ENCODE data around the gene CLNK.
"Not testable (repeated sequence)": the region's sequence is repeated elsewhere in the genome, so short reads cannot be mapped to it uniquely, and the experiment has no call there.

The CLNK gene

DNA sequence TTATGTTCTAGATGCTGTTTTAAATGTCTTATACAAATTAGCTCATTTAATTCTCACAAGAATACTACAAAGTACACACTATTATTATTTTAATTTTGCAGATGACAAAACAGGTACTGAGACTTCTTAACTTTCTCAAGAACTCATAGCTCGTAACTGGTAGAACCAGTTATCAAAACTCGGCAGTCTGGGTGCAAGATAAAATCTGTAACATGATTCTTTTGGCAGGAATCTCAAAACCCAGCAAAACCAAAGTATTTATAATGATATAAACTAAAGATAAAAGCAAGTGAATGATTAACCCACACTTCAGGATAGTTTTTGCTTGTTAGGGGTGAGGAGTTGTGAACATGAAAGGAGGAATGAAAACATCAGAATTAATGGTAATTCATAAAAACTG, 27.6 kb downstream of the CLNK start:
- DNase-seq, result no peak

DNA sequence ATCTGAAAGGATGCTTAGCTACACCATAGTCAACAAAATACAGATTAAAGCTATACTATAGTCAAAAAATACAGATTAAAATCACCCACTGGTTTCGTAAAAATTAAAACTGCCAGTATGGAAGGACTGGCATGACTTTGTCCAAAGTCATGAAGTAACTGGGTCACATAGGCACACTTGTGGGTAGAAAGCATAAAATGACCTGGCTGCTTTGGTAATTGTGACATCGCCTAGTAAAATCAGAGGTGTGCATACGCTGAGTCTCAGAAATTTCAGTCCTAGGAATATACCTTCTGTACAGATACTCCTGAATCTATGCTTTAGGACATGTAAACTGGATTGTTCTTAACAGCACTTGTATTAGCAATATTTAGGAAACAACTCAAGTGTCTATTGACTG, 28.1 kb downstream of the CLNK start:
- DNase-seq, result no peak

DNA sequence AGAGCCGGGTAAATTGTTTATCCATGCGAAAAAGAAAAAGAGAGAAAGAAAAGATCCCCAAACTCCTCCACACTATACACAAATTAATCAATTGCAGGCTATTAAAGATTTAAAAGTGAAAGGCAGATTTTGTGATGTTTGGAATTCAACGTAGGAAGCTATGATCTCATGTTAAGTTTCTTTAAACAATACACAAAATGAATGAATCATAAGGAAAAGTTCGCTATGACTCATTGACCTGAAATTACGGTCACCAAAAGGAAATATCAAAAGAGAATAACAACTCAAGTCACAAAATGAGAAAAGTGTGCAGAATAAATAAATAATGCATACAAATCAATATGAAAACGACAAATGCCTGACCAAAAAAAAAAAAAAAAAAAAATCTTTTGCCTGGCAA, 28.6 kb downstream of the CLNK start:
- DNase-seq, result no peak

DNA sequence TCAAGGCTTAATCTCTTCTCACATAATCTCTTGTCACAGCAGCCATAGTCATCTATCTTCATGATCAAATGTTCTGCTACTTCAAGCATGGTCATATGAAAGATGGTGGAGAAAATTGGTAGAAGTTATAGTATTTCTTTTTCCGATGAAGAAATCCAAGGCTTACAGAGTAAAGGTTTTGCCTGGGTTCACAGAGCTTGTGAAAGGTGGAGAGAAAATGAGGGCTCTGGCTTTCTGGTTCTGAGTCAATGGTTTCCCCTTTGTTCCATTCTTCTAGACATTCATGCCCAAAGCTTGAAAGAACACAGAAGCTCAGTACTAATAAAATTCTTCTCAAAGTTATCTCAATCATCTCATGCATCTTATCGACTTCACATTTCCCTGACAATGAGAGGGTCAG, 36.1 kb downstream of the CLNK start:
- DNase-seq, result no peak

DNA sequence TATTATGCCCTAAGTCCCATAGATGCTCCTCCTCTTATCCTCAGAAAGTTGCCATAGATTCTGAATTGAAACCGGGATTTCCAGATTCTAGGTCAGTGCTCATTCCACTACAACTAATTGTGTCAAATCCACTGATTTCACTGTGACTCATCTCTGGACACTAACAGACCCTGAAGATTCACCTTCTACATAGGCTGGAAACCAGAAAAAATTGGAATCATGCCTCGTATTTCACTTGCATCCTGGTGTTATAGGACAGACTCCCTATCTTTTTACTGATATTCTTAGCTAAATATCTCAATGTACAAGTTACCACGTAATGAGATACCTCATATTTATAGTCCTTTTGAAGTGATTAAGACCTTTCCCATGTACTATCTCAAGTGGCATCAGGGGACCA, 36.7 kb downstream of the CLNK start:
- no peak for DNase-seq

DNA sequence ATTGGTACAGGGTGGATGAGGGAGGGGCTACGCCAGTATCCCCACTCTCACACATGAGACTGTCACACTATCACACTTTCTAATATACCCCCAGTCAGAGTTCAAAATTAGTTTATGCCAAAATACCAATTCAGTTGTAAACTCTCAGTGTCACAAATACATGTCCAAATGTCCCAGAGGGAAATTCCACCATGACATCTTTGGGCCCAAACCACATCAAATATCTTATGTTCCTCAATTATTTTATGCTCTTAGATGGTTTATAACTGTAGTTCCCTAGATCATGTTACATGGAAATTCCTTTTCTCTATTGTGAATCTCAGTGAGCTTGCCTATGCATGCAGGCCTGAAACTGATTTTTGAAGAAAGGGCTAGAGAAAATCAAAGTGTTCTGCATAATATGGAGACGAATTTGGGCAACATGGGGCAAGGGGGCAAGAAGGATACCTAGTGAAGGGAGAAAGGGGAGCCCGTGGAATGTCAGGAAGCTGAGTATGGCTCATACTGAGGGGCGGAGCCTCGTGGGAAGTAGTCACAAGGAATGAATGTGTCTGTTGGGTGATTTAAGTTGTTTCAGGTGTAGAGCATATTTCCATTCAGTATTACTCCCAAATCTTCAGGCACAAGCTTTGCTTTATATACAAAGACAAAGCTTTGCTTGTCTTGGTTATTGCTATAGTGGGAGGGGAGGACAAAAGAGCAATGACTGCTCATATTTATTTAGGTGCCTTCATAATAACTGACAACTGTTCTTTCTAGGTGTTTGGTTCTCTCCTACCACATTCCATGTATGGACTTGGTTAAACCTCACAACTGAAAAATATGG, 40.8 kb downstream of the CLNK start:
- DNase-seq, result no peak

DNA sequence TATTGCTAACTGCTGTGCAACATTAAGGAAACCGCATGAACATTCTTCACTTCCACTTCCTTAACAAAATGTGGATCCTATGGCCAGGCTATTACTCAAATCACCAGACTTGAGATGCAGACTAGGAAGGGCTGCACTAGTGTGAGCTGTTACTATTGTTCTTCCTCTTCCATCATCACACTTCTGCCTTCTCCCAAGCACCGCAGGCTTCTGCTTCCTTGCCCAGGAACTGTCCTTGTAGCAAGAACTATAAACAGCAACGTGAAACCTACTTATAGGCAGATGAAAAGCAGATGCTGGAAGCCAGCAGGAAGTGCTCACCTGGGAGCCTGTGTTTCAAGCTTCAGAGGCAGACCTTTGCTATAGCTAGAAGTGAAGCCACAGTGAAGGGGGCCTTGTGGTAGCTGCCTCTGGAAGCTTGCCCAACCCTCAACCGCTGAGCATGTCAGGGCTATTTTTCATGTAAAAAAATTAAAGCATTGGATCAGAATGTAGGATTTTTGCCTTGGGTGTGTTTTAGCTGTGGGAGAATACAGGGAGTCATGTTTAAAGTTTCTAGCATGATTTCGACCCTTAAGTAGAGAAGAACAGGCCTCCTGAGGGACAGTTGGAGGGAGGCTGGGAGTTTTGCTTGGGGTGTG, 43.9 kb downstream of the CLNK start:
- DNase-seq, result no peak

DNA sequence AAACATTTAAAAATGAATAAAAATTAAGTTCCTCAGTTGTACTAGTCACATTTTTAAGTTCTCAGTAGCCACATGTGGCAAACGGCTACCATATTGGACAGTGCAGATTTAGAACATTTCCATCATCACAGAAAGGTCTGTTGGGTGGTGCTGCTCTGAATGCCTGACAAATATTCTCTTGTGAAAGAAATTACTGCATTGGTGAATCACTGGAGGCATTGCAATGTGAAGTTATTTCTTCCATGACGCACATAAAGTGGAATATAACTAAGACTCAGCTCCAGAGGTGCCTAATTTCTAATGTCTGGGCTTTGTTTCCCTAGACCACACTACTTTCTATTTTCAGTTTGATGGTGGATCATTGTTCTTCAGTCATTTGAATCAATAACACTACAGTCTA, 44.9 kb downstream of the CLNK start:
- DNase-seq, result no peak

DNA sequence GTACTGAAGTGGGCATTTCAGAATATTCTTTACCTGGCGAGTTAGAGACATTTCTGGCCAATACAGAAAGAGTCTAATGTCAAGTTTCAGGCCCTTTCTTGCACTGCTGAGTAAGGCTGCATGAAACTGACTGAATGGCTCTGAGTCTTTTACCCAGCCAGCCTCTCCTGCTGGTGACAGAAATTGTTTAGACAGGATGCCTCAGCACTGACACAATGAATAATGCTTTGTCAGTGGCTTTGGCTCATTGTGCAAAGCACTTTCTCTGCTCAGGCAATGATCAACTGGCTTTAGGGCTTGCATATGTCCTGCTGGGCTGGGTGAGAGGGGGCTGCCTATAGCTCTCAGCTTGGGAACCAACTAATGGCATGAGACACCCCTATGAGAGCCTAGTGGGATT, 45.5 kb downstream of the CLNK start:
- no peak for DNase-seq

DNA sequence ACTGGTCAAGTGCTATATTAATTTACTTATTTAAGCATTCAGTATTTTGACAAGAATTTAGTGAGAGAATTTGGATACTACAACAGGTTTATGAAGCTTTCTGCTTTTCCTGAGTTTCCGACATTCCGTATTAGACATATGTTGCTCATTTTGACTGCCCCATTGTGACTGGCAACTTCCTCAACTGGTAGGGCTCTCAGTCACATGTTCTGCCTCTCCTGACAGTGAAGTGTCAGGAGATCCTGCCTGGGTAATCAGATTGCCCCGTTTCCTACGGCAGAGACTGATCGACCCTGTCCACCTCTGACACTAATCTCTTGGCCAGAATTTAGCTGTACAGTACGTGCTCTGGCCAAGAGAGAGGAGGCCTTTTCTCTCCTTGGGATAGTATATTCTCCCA, 49.5 kb downstream of the CLNK start:
- no peak for DNase-seq

DNA sequence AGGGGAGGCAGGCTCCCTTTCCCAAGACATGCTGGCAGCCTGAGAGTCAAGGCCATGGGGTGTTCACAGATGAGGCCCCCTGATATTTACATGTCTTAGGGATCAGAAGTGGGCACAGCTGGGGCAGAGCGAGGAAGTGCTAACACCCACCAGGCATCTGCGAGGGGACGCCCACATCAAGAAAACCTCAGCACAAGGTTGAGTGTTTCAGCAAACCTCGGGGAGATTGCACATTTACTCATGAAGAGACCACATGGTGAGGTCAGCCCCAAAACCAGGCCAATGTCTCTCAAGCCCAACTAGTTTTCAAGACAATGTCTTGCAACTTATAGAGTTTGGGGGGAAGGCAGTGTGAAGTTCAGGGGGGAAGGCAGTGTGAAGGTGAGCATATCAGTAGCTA, 55.2 kb downstream of the CLNK start:
- DNase-seq, result peak; percentile 18

DNA sequence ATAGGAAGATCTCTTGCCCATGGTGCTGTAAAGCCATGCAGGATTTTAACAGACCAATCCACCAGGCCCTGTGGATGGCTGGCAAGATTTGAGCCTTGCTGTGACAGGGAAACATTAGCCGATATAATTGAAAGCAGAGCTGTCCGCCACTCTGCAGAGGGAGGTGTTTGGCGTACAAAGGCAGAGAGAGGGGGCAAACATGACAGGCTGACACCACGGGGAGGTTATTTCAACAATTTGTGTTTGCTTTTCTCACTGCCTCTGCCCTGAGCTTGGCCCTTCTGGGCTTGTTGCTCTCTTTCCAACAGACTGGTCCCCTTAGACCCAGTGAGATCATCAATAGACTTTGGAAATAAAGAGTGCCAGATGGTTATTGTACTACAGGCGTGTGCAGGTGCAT, 59.4 kb downstream of the CLNK start:
- DNase-seq, result no peak

DNA sequence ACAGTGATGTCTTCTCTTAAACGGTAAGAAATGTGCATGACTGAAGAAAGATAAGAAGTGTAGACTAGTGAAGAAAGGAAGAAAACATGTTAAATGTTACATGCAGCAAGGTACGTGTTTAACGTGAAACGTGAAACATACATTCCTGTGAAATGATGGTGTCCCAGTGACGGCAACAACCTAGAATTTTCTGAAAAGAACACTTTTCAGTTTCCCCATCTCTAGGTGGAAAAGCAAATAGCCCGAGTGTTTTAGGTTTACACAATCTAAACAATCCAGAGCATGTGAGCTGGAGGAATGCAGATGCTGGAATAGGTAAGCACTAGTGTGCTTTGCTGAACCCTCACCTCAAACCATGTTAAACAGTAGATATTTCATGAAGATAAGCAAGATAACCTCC, 60.7 kb downstream of the CLNK start:
- DNase-seq, result no peak

DNA sequence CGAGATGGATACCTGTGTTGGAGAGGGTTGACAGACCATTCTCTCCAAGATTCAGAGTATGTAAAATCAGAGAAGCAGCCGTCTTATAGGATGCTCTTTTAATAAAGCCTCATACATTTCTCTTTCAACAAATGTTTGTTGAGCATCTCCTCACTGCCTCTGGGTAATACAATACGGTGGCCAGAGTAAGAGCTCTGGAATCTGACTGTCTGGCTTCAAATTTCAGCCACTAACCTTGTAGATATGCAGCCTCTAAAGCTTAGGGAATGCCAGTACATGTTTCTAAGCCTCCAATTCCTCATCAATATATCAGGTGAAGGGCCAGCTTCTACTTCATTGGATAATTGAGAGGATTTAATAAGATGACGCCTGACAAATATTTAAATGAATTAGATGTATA, 61.3 kb downstream of the CLNK start:
- no peak for DNase-seq

DNA sequence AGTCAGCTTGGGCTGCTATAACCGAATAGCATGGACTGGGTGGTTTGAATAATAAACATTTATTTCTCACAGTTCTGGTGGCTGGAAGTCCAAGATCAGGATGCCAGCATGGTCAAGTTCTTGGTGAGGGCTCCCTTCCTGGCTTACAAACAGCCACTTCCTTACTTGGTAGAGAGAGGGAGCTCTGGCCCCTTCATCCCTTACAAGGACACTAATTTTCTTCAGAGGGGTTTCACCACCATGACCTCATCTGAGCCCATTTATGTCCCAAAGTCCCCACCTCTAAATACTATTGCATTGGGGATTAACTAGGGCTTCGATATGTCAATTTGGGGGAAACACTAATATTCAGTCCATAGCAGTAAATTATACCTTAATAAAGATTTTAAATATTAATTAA, 61.8 kb downstream of the CLNK start:
- DNase-seq, result no peak

DNA sequence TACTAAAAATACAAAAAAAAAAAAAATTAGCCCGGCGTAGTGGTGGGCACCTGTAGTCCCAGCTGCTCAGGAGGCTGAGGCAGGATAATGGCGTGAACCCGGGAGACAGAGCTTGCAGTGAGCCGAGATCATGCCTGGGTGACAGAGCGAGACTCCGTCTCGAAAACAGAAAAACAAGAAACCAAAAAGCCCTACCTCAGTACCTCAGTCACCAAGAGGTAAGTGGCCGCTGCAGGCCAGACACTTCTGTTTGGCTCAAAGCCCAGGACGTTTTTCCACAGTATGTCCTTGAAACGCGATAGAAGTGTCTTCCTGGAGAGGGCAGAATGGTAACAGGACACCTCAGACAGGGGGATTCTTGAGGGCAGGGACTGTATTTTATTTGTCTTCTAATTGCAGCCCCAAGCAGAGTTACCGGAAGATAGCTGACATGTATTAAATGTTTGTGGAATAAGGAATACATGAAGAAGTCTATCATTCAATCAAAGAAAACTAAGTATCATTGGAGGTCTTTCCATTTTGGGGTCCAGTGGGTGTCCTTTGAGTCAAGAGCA, 63.6 kb downstream of the CLNK start:
- no peak for DNase-seq

DNA sequence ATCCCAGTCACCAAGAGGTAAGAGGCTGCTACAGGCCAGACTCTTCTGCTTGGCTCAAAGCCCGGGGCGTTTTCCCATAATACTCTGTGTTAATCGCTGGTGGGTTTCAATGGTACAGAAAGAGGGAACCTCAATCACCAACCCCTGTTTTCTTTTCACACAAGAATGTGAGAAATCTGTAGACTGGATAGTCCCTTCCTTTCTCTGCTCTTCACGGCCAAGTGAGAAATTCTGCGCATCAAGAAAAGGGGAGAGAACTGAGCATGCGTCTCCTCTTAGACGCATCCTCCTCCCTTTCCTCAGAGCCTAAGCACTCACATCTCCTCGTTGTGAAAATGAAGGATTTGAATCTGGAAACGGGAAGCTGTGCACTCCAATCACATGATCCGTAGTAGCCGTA, 64.7 kb downstream of the CLNK start:
- DNase-seq, result no peak

DNA sequence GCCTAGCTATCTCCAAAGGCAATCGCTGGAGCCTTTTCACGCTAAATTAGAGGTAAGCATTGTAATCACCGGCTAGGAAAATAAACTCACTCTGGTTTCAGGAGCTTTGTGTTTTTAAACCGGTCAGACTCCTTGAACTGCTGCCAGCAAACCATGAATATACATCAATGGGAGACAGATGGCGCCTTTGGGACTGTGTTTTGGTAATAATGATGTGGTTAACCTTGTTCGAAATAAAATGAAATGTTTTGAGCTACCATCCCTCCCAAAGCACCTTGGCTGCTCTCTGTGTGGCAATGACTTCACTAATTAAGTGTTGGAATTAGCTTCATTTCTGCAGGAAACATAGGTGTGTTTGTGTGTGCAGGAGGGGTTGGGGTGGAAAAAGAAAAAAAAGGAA, 65.3 kb downstream of the CLNK start:
- no peak for DNase-seq

DNA sequence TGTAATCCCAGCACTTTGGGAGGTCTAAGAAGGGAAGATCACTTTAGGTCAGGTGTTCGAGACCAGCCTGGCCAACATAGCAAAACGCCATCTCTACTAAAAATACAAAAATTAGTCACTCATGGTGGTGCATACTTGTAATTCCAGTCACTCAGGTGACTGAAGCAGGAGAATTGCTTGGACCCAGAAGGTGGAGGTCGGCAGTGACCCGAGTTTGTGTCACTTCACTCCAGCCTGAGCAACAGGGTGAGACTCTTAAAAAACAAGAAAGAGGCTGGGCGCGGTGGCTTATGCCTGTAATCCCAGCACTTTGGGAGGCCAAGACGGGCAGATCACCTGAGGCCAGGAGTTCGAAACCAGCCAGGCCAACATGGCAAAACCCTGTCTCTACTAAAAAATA, 69.6 kb downstream of the CLNK start:
- not testable (repeated sequence) for DNase-seq

DNA sequence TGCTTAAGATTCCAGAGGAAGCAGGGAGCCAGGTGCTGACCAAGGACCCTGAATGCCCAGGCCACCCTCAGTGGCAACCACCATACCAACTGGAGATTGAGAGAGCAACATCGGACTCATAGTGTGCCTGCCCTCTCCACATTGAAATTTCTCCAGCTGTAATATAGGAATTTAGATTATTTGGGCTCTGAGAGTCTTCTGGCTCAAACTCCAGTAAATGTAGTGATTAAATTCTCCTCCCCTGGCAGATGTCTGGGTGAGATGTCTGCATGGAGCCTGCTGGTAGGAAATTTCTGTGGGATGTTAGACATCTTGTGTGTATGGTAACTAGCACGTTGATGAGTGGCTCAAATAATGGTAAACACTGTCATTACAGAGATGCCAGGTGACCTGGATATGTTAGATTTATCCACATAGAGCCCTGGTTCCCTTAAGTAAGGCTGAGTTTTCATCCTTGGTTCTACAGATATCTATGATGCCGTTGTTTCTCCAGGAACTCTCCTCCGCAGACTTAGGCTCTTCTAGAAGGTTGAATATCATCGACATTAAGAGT, 70.6 kb downstream of the CLNK start:
- DNase-seq, result no peak

DNA sequence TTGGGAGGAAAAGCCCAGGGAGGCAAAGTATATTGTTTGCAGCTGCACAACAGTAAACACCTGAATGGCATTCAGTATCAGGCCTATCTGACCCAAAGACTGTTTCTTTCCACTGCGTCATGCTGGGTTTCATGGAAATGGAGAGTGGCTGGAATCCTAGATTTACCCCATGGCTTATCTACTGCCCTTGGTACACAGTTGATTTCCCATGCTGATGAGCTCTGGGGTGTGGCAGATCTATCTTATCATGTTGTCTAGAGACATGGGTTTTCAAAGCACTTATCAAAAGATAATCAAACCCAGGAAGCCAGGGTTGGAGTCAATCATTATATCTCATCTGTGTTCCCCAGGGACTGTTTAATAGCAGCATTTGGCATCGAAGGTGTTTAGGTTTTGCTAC, 72.1 kb downstream of the CLNK start:
- DNase-seq, result no peak

DNA sequence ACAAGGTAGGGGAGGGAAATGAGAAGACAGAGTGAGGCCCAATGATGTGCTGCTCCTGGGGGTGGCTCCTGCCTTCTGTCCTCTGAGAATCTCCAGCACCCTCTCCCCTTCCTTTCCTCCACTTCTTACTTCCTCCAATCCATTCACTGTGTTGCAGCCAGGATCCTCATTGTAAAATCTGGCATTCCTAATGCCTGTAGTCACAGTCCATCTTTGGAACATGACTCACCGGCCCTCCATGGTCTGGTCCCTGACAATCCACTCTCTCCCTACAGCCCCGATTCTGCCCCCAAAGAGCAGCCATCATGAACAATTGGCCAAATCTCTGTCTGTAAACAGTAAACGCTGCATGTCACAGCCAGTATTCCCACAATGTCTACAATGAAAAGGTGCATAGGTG, 72.9 kb downstream of the CLNK start:
- no peak for DNase-seq

DNA sequence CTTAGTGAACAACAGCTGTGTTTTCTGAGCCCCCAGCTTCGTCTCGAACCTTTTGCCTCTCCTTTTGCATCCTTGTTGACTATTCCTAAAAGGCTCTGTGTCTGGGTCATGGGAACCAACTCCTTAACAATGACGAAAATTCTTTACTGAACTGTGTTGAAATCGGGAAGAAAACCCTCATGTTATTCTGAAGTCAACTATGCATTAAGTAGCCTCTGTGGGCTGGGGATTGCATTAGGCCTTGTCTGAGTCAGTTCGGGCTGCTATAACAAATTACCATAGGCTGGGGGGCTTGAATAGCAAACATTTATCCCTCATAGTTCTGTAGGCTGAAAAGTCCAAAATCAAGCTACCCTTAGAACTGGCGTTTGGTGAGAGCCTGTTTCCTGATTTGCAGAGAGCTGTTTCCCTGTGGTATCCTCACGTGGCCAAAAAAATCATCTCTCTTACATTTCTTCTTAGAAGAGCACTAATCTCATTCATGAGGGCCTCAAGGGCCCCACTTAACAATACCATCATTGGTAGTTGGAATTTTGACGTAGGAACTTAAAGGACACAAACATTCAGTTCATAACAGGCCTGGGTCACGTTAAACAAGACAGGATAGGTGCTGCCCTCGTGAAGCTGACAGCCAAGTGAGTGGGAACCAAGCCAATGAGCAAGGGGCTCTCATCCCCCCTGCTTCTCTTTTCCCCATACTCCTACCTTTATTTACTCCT, 75.9 kb downstream of the CLNK start:
- DNase-seq, result no peak

DNA sequence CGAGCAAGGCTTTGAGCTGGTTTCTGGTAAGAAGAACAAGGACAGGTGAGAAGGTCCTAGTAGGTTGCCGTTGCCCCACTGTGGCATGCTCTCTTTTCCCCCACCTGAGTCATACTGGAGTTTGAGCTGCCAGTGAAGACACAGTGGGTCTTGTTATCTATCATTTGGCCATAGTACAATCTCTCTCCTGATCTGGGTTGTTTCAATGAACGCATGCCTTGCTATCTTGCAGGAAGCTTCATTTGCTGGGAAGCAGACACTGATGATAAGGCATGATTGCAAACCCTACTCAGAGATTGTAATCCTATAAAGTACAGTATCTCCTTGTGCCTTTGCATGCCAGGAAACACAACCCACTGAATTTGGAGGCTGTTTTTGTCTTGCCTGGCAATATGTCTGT, 77.4 kb downstream of the CLNK start:
- DNase-seq, result no peak
